Measurements from ENCODE around the gene PPM1B.

DNA sequence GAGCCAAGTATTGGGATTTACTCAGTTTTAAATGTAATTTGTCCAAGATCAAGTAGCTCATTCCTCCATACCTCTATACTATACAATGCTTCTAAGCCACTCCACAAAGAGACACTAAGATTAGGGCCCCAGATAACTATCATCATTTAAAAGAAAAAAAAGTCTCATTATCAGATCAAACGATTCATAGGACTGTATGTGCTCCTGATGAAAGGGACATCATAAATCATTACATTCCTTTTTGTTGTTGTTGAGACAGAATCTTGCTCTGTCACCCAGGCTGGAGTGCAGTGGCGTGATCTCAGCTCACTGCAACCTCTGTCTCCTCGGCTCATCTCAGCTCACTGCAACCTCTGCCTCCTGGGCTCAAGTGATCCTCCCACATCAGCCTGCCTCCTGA, 104.4 kb downstream of the PPM1B start:
- TF ChIP-seq CTCF (conservative IDR thresholded peaks at IDR 0.05; ENCODE audit: low read depth, low read length) = no peak
- no peak for TF ChIP-seq EZH2 (IDR thresholded peaks at IDR 0.05; ENCODE audit: borderline replicate concordance, low read depth, low read length, poor library complexity, severe bottlenecking)

Measured in A673 (cell line).